H9 (cell line): ENCODE data around the gene CHCHD6. TPM values are rescaled to one million over a fixed set of nuclear protein-coding genes. Genes with fewer than 3 reads are reported as not detected.
A peak's percentile ranks its signal among the peaks of the same experiment; 100 is the strongest.

Experiments
- DNase-seq: peaks from one replicate; pipeline ENCODE4 v3.0.0-alpha.2; 2017
- H2AFZ ChIP-seq: one replicate; pipeline ENCODE4 v1.6.1; 2013; ENCODE audit warnings: mild to moderate bottlenecking, low read length, control low read depth, moderate library complexity
- H2AK5ac ChIP-seq: 2 replicates; pipeline ENCODE4 v1.6.1; 2013; ENCODE audit warnings: low read length, control low read depth, mixed read lengths; ENCODE audit not compliant: insufficient read length
- H2BK120ac ChIP-seq: one replicate; pipeline ENCODE4 v1.6.1; 2013; ENCODE audit warnings: low read depth, mild to moderate bottlenecking, low read length, control low read depth, inconsistent platforms; ENCODE audit not compliant: poor library complexity, severe bottlenecking
- H2BK12ac ChIP-seq: 2 replicates; pipeline ENCODE4 v1.6.1; 2013; ENCODE audit warnings: low read length, control low read depth, mixed read lengths, low read depth; ENCODE audit not compliant: insufficient read length
- H2BK15ac ChIP-seq: 2 replicates; pipeline ENCODE4 v1.6.1; 2013; ENCODE audit warnings: low read depth, low read length, control low read depth
- H2BK20ac ChIP-seq: one replicate; pipeline ENCODE4 v1.6.1; 2013; ENCODE audit warnings: low read depth, mild to moderate bottlenecking, low read length, control low read depth, inconsistent platforms; ENCODE audit not compliant: poor library complexity, severe bottlenecking
- H2BK5ac ChIP-seq: 2 replicates; pipeline ENCODE4 v1.6.1; 2013; ENCODE audit warnings: low read length, control low read depth, mixed read lengths; ENCODE audit not compliant: insufficient read length
- H3K14ac ChIP-seq: 2 replicates; pipeline ENCODE4 v1.6.1; 2013; ENCODE audit warnings: low read length, control low read depth; ENCODE audit not compliant: insufficient read depth
- H3K18ac ChIP-seq: 2 replicates; pipeline ENCODE4 v1.6.1; 2013; ENCODE audit warnings: low read depth, mild to moderate bottlenecking, mixed read lengths, low read length, control low read depth; ENCODE audit not compliant: insufficient read length
- H3K23ac ChIP-seq: 2 replicates; pipeline ENCODE4 v1.6.1; 2013; ENCODE audit warnings: low read length, control low read depth, mixed read lengths, low read depth; ENCODE audit not compliant: insufficient read length
- H3K23me2 ChIP-seq: 2 replicates; pipeline ENCODE4 v1.6.1; 2013; ENCODE audit warnings: low read depth, mild to moderate bottlenecking, mixed read lengths, low read length, control low read depth; ENCODE audit not compliant: insufficient read length, poor library complexity, severe bottlenecking
- H3K27ac ChIP-seq: 2 replicates; pipeline ENCODE4 v1.5.1; 2013; ENCODE audit warnings: low read length, control low read depth, mixed read lengths, low read depth; ENCODE audit not compliant: insufficient read length
- H3K27me3 ChIP-seq: 2 replicates; pipeline ENCODE4 v1.6.1; 2013; ENCODE audit warnings: low read length, control low read depth, inconsistent platforms; ENCODE audit not compliant: insufficient read depth
- H3K4ac ChIP-seq: 2 replicates; pipeline ENCODE4 v1.6.1; 2013; ENCODE audit warnings: low read depth, mild to moderate bottlenecking, control low read depth, inconsistent platforms, low read length, moderate library complexity
- H3K4me1 ChIP-seq: 2 replicates; pipeline ENCODE4 v1.6.1; 2013; ENCODE audit warnings: low read length, control low read depth, inconsistent platforms; ENCODE audit not compliant: insufficient read depth
- H3K4me2 ChIP-seq: 2 replicates; pipeline ENCODE4 v1.6.1; 2013; ENCODE audit warnings: low read length, control low read depth, mixed read lengths; ENCODE audit not compliant: insufficient read length, insufficient read depth
- H3K56ac ChIP-seq: 2 replicates; pipeline ENCODE4 v1.6.1; 2013; ENCODE audit warnings: low read depth, mild to moderate bottlenecking, mixed read lengths, low read length, control low read depth; ENCODE audit not compliant: insufficient read length
- H3K79me1 ChIP-seq: 2 replicates; pipeline ENCODE4 v1.6.1; 2013; ENCODE audit warnings: low read depth, mild to moderate bottlenecking, moderate library complexity, low read length, control low read depth, inconsistent platforms; ENCODE audit not compliant: insufficient read depth, poor library complexity, severe bottlenecking
- H3K79me2 ChIP-seq: 2 replicates; pipeline ENCODE4 v1.6.1; 2013; ENCODE audit warnings: low read length, control low read depth, inconsistent platforms; ENCODE audit not compliant: insufficient read depth
- H3K9ac ChIP-seq: 2 replicates; pipeline ENCODE4 v1.6.1; 2013; ENCODE audit warnings: low read length, control low read depth, mixed read lengths; ENCODE audit not compliant: insufficient read length; ENCODE audit errors: extremely low read depth
- H3K9me3 ChIP-seq: one replicate; pipeline ENCODE4 v1.6.1; 2013; ENCODE audit warnings: low read depth, low read length, inconsistent platforms; ENCODE audit not compliant: control insufficient read depth
- H3T11ph ChIP-seq: one replicate; pipeline ENCODE4 v1.6.1; 2013; ENCODE audit warnings: mild to moderate bottlenecking, low read length, control low read depth, inconsistent platforms
- H4K20me1 ChIP-seq: one replicate; pipeline ENCODE4 v1.6.1; 2013; ENCODE audit not compliant: control insufficient read depth, insufficient read length, insufficient read depth
- H4K5ac ChIP-seq: 2 replicates; pipeline ENCODE4 v1.6.1; 2013; ENCODE audit warnings: low read depth, mild to moderate bottlenecking, mixed read lengths, low read length, control low read depth; ENCODE audit not compliant: insufficient read length
- H4K8ac ChIP-seq: replicated peaks from 2 replicates; pipeline ENCODE4 v1.6.1; 2013; ENCODE audit warnings: low read length, control low read depth, mixed read lengths, low read depth; ENCODE audit not compliant: insufficient read length
- H4K91ac ChIP-seq: 2 replicates; pipeline ENCODE4 v1.6.1; 2013; ENCODE audit warnings: low read depth, mild to moderate bottlenecking, moderate library complexity, mixed read lengths, low read length, control low read depth; ENCODE audit not compliant: insufficient read length
- H3K27ac Mint-ChIP-seq, 3 experiments: 2 replicates in 2 of 3; 3 replicates in 1 of 3; pipeline ENCODE4 v1.8.0; 2020 to 2021; ENCODE audit warnings: mixed read lengths in 3 of 3, mild to moderate bottlenecking in 1 of 3, moderate library complexity in 1 of 3
- H3K27me3 Mint-ChIP-seq: 2 replicates; pipeline ENCODE4 v1.8.0; 2021; ENCODE audit warnings: low read depth, mild to moderate bottlenecking, moderate library complexity, mixed read lengths
- H3K36me3 Mint-ChIP-seq, 3 experiments: 2 replicates in 2 of 3; 3 replicates in 1 of 3; pipeline ENCODE4 v1.8.0; 2020 to 2021; ENCODE audit warnings: low read depth in 3 of 3, mixed read lengths in 3 of 3; ENCODE audit not compliant: insufficient read depth in 1 of 3
- H3K4me1 Mint-ChIP-seq, 2 experiments: 2 replicates each; pipeline ENCODE4 v1.8.0; 2020; ENCODE audit warnings: mixed read lengths in 2 of 2
- H3K4me3 Mint-ChIP-seq, 2 experiments: 2 replicates in 1 of 2; 3 replicates in 1 of 2; pipeline ENCODE4 v1.8.0; 2020 to 2021; ENCODE audit warnings: mild to moderate bottlenecking in 2 of 2, mixed read lengths in 2 of 2, moderate library complexity in 1 of 2
- H3K9me3 Mint-ChIP-seq, 2 experiments: 2 replicates in 1 of 2; 3 replicates in 1 of 2; pipeline ENCODE4 v1.8.0; 2020; ENCODE audit warnings: mild to moderate bottlenecking in 2 of 2, mixed read lengths in 2 of 2, moderate library complexity in 1 of 2
- CTCF ChIP-seq: fragments of 200-600 bp; sonication (generic); conservative IDR thresholded peaks from 3 replicates; pipeline ENCODE4 v1.8.0; 2021; ENCODE audit warnings: antibody characterized with exemption, mild to moderate bottlenecking
- WGBS: extraction: QIAGEN DNeasy Blood & Tissue Kit; methylation state at CpG from one replicate; pipeline ENCODE4 v1.1.7; 2013; ENCODE audit warnings: missing lambda C conversion rate, low lambda C conversion rate, mixed read lengths; ENCODE audit not compliant: insufficient read length; ENCODE audit errors: extremely low coverage; 5-methylcytosine and 5-hydroxymethylcytosine counted together
- total RNA-seq: library from RNA; stranded (reverse); gene quantifications from 2 replicates; pipeline ENCODE4 v1.2.1, GENCODE V29; 2021

The CHCHD6 gene
- total RNA-seq, 1 experiment from 2014 or later: 34.2 TPM

GRCh38 chr3:126664591-126665214 lies 39.3 kb upstream of the CHCHD6 start:
- TF ChIP-seq CTCF: peak; percentile 54
- Histone ChIP-seq H3K9ac (no peak overlapping the region), H2AFZ (no peak overlapping the region), H3K4me2 (no peak overlapping the region), H4K20me1 (no peaks in the 10 kb centered on the region), H4K8ac (no peak overlapping the region), H3K23ac (no peak overlapping the region), H2BK5ac (no peak overlapping the region), H4K5ac (no peak overlapping the region), H3K18ac (no peak overlapping the region), H2BK15ac (no peak overlapping the region), H3T11ph (no peak overlapping the region), H3K79me2 (no peaks in the 10 kb centered on the region), H2BK20ac (no peak overlapping the region), H3K27me3 (no peaks in the 10 kb centered on the region), H3K56ac (no peak overlapping the region), H4K91ac (no peak overlapping the region), H3K14ac (no peak overlapping the region), H2BK12ac (no peak overlapping the region), H3K9me3 (no peaks in the 10 kb centered on the region), H2BK120ac (no peak overlapping the region), H3K4me1 (no peaks in the 10 kb centered on the region), H3K23me2 (peaks cover 2% of the 10 kb centered on the region), H3K27ac (no peak overlapping the region), H3K79me1 (no peaks in the 10 kb centered on the region), H2AK5ac (no peak overlapping the region), H3K4ac (no peak overlapping the region)
- Mint-ChIP-seq H3K9me3 (no peaks in the 10 kb centered on the region), H3K27me3 (peaks cover 32% of the 10 kb centered on the region), H3K4me1 (peaks cover 8 to 23% of the 10 kb centered on the region in 2 experiments), H3K4me3 (no peak overlapping the region), H3K36me3 (no peaks in the 10 kb centered on the region; a peak in 1 of 7 replicates), H3K27ac (no peak overlapping the region)
- WGBS: no CpG with 5 or more reads among the region's 5 CpGs
- DNase-seq: peak; percentile 47
